Gastrocnemius medialis (tissue), 4 donors: ENCODE results near the gene PTGS1.
"Not testable (repeated sequence)": the region's sequence is repeated elsewhere in the genome, so short reads cannot be mapped to it uniquely, and the experiment has no call there.

Experiments
- CTCF ChIP-seq, 5 experiments: fragments of 450-650 bp in 3 of 5; fragments of 200-600 bp in 2 of 5; sonication (generic) in 2 of 5; IDR thresholded peaks in 4 of 5; conservative IDR thresholded peaks in 1 of 5; 1 replicate in 4 of 5; 2 replicates in 1 of 5; pipeline ENCODE4 v1.5.1; 2016 to 2019; ENCODE audit warnings: antibody characterized with exemption in 5 of 5, mild to moderate bottlenecking in 3 of 5, moderate library complexity in 3 of 5
- POLR2A ChIP-seq, 2 donors: fragments of 450-650 bp; IDR thresholded peaks; one replicate each; pipeline ENCODE4 v1.6.1; 2017; ENCODE audit warnings: antibody characterized with exemption in 2 of 2, mild to moderate bottlenecking in 2 of 2, moderate library complexity in 2 of 2

- not testable (repeated sequence) for TF ChIP-seq CTCF (IDR thresholded peaks at IDR 0.05 in 4 of 5, conservative IDR thresholded peaks at IDR 0.05 in 1 of 5); POLR2A (IDR thresholded peaks at IDR 0.05)
These were observed 34.7 kb downstream of the PTGS1 start for GRCh38 chr9:122405304-122406069.
